OCI-LY7 (cell line): ENCODE measurements around the gene POMGNT2. TPM values are rescaled to one million over a fixed set of nuclear protein-coding genes. Genes with fewer than 3 reads are reported as not detected.

ENCODE experiments used
- BruUV-seq: library from RNA; stranded (reverse); fragments of 400-500 nt; replicated peaks from 2 replicates; lab custom pipeline; 2021; lab: Mats Ljungman, UMichigan
- CTCF ChIA-PET: fragments of 300-600 bp; sonication (Branson Sonifier 250); formaldehyde crosslinking; loops from one replicate; lab custom pipeline; 2022; ENCODE audit warnings: antibody characterized with exemption; ENCODE audit not compliant: unreplicated experiment; lab: Charles Lee
- POLR2A ChIA-PET: fragments of 300-600 bp; sonication (Branson Sonifier 250); formaldehyde crosslinking; loops from one replicate; lab custom pipeline; 2022; ENCODE audit warnings: antibody characterized with exemption; lab: Charles Lee
- DNase-seq: peaks from one replicate; pipeline ENCODE4 v3.0.0-alpha.2; 2015; ENCODE audit warnings: low spot score
- H2AFZ ChIP-seq: fragments of 200-600 bp; sonication (generic), shearing (Covaris generic); 2 replicates; pipeline ENCODE4 v1.6.1; 2014; ENCODE audit warnings: mild to moderate bottlenecking, antibody characterized with exemption, low read length, moderate library complexity
- H3K27ac ChIP-seq: fragments of 200-600 bp; sonication (generic); 2 replicates; pipeline ENCODE4 v1.5.1; 2014; ENCODE audit warnings: mixed run types, low read depth, mild to moderate bottlenecking, moderate library complexity, low read length, inconsistent platforms; ENCODE audit not compliant: poor library complexity, severe bottlenecking
- H3K36me3 ChIP-seq: fragments of 200-600 bp; sonication (generic); 2 replicates; pipeline ENCODE4 v1.6.1; 2014; ENCODE audit warnings: mild to moderate bottlenecking, antibody characterized with exemption, low read length, moderate library complexity, mixed read lengths; ENCODE audit not compliant: insufficient read depth
- H3K4me1 ChIP-seq: fragments of 200-600 bp; sonication (generic); 2 replicates; pipeline ENCODE4 v1.5.1; 2014; ENCODE audit warnings: mild to moderate bottlenecking, low read length; ENCODE audit not compliant: insufficient read depth, poor library complexity, severe bottlenecking
- H3K4me2 ChIP-seq: fragments of 200-600 bp; sonication (generic); 2 replicates; pipeline ENCODE4 v1.6.1; 2014; ENCODE audit warnings: mild to moderate bottlenecking, low read length
- H3K4me3 ChIP-seq: fragments of 200-600 bp; sonication (generic); 2 replicates; pipeline ENCODE4 v1.5.1; 2014; ENCODE audit warnings: mild to moderate bottlenecking, low read depth, low read length; ENCODE audit not compliant: poor library complexity, severe bottlenecking
- H3K79me2 ChIP-seq: fragments of 200-600 bp; sonication (generic); 2 replicates; pipeline ENCODE4 v1.6.1; 2016; ENCODE audit warnings: low read depth, mild to moderate bottlenecking, low read length, moderate library complexity, mixed read lengths; ENCODE audit not compliant: insufficient read depth
- H3K9me2 ChIP-seq: fragments of 200-600 bp; sonication (generic); 2 replicates; pipeline ENCODE4 v1.6.1; 2016; ENCODE audit warnings: mild to moderate bottlenecking, low read length, mixed read lengths; ENCODE audit not compliant: insufficient read depth
- H3K9me3 ChIP-seq: fragments of 200-600 bp; sonication (generic); 2 replicates; pipeline ENCODE4 v1.6.1; 2014; ENCODE audit warnings: mild to moderate bottlenecking, mixed run types, low read length, mixed read lengths
- H4K20me1 ChIP-seq: fragments of 200-600 bp; sonication (generic); 2 replicates; pipeline ENCODE4 v1.6.1; 2014; ENCODE audit warnings: mild to moderate bottlenecking, antibody characterized with exemption, low read length, moderate library complexity, mixed read lengths; ENCODE audit not compliant: insufficient read depth
- CTCF ChIP-seq: fragments of 200-600 bp; sonication (generic); conservative IDR thresholded peaks from 2 replicates; pipeline ENCODE4 v1.5.1; 2014; ENCODE audit warnings: mild to moderate bottlenecking, antibody characterized with exemption, low read length, moderate library complexity, mixed read lengths
- EZH2phosphoT487 ChIP-seq: fragments of 200-600 bp; sonication (generic); IDR thresholded peaks from 2 replicates; pipeline ENCODE4 v1.6.1; 2018; ENCODE audit warnings: low read depth, borderline replicate concordance, mild to moderate bottlenecking, mixed run types, antibody characterized with exemption, low read length, moderate library complexity, mixed read lengths
- intact Hi-C: fragments of 100-400 bp; cut with micrococcal nuclease; formaldehyde crosslinking; loops from one replicate; pipeline ENCODE4 v1.10.0; 2022; ENCODE audit not compliant: unreplicated experiment
- total RNA-seq, 2 experiments: library from RNA; depleted of rRNA in 1 of 2; stranded (reverse); fragments of >200 nt in 1 of 2; shearing (Covaris generic) in 1 of 2; gene quantifications; 2 replicates each; pipeline ENCODE4 v1.2.3, GENCODE V29; 2014 to 2022

Gene POMGNT2
- total RNA-seq, 2 experiments from 2014 or later, result not detected

GRCh38 chr3:43061101-43061895, 44.6 kb downstream of the POMGNT2 start:
- CTCF ChIA-PET, result no interaction called here
- POLR2A ChIA-PET, result interaction anchor here (0.7 kb wide), 1 partner anchor 380 kb away, joined by 3 read pairs; no protein-coding TSS in a partner anchor
- Histone ChIP-seq H3K4me1 (no peaks in the 10 kb centered on the region), H2AFZ (no peak overlapping the region), H3K4me3 (no peak overlapping the region), H4K20me1 (no peaks in the 10 kb centered on the region), H3K4me2 (no peak overlapping the region), H3K9me2 (no peaks in the 10 kb centered on the region), H3K79me2 (no peaks in the 10 kb centered on the region), H3K36me3 (no peaks in the 10 kb centered on the region), H3K9me3 (no peaks in the 10 kb centered on the region), H3K27ac (no peak overlapping the region)
- no peak for DNase-seq
- no peak for TF ChIP-seq CTCF
- no peak for TF ChIP-seq EZH2phosphoT487
- BruUV-seq, result no TSS peak
- intact Hi-C loops, result no loop called here

GRCh38 chr3:43059456-43059855, 46.4 kb downstream of the POMGNT2 start:
- no peak overlapping the region for H3K27ac ChIP-seq
- H3K4me3 ChIP-seq, result no peak overlapping the region
- ChIA-PET POLR2A (no interaction called here), CTCF (no interaction called here)
- H3K36me3 ChIP-seq, result no peaks in the 10 kb centered on the region
- no peaks in the 10 kb centered on the region for H3K4me1 ChIP-seq
- H4K20me1 ChIP-seq, result no peaks in the 10 kb centered on the region
- TF ChIP-seq CTCF (no peak), EZH2phosphoT487 (no peak)
- no peaks in the 10 kb centered on the region for H3K79me2 ChIP-seq
- no peak overlapping the region for H2AFZ ChIP-seq
- H3K9me2 ChIP-seq, result no peaks in the 10 kb centered on the region
- intact Hi-C loops, result no loop called here
- no peaks in the 10 kb centered on the region for H3K9me3 ChIP-seq
- no peak overlapping the region for H3K4me2 ChIP-seq
- DNase-seq, result no peak
- BruUV-seq, result no TSS peak
